DND-41 (cell line): ENCODE data around the gene IGF2BP2.
"Not testable (repeated sequence)": the region's sequence is repeated elsewhere in the genome, so short reads cannot be mapped to it uniquely, and the experiment has no call there.

ENCODE experiments used
- ATAC-seq: fragments of 200-7000 bp; cut with Tn5 transposase; 3 replicates; pipeline ENCODE4 v1.9.1; 2021; ENCODE audit warnings: low read depth; ENCODE audit not compliant: insufficient read depth
- DNase-seq: peaks from one replicate; pipeline ENCODE4 v3.0.0-alpha.2; 2020
- H2AFZ ChIP-seq: 2 replicates; pipeline ENCODE4 v1.6.0; 2012; ENCODE audit warnings: low read depth, low read length
- H3K27ac ChIP-seq: 2 replicates; pipeline ENCODE4 v1.5.1; 2012; ENCODE audit warnings: low read length, inconsistent platforms
- H3K27me3 ChIP-seq: fragments of 200-600 bp; sonication (generic); 2 replicates; pipeline ENCODE4 v1.6.0; 2012; ENCODE audit warnings: low read length, mild to moderate bottlenecking, inconsistent platforms; ENCODE audit not compliant: insufficient read depth, poor library complexity
- H3K36me3 ChIP-seq: 2 replicates; pipeline ENCODE4 v1.5.1; 2012; ENCODE audit warnings: low read length, inconsistent platforms; ENCODE audit not compliant: insufficient read depth
- H3K4me1 ChIP-seq: 2 replicates; pipeline ENCODE4 v1.5.1; 2012; ENCODE audit warnings: mild to moderate bottlenecking, low read length; ENCODE audit not compliant: insufficient read depth
- H3K4me2 ChIP-seq: 2 replicates; pipeline ENCODE4 v1.6.0; 2012; ENCODE audit warnings: mild to moderate bottlenecking, moderate library complexity, low read length, inconsistent platforms; ENCODE audit not compliant: insufficient read depth
- H3K4me3 ChIP-seq, 2 experiments: fragments of 200-600 bp in 1 of 2; shearing (Covaris generic) in 1 of 2; 2 replicates each; pipeline ENCODE4 v1.5.1; 2012 to 2016; ENCODE audit warnings: inconsistent platforms in 2 of 2, low read length in 2 of 2, mild to moderate bottlenecking in 2 of 2, low read depth in 1 of 2, moderate library complexity in 1 of 2
- H3K79me2 ChIP-seq: 2 replicates; pipeline ENCODE4 v1.6.0; 2012; ENCODE audit warnings: low read length, inconsistent platforms; ENCODE audit not compliant: insufficient read depth
- H3K9ac ChIP-seq: 2 replicates; pipeline ENCODE4 v1.6.0; 2012; ENCODE audit warnings: low read depth, mild to moderate bottlenecking, inconsistent platforms, low read length, moderate library complexity
- H3K9me3 ChIP-seq: 2 replicates; pipeline ENCODE4 v1.5.1; 2012; ENCODE audit warnings: low read length, moderate library complexity, mild to moderate bottlenecking, inconsistent platforms; ENCODE audit not compliant: insufficient read depth, severe bottlenecking
- H4K20me1 ChIP-seq: 2 replicates; pipeline ENCODE4 v1.6.0; 2012; ENCODE audit warnings: low read length; ENCODE audit not compliant: insufficient read depth
- CTCF ChIP-seq: IDR thresholded peaks from 2 replicates; pipeline ENCODE4 v1.5.1; 2012; ENCODE audit warnings: borderline replicate concordance, low read length, moderate library complexity, mild to moderate bottlenecking; ENCODE audit not compliant: poor library complexity, severe bottlenecking; ENCODE audit errors: extremely low read depth
- EZH2 ChIP-seq: IDR thresholded peaks from 3 replicates; pipeline ENCODE4 v1.6.1; 2012; ENCODE audit warnings: borderline replicate concordance, low read depth, mild to moderate bottlenecking, moderate library complexity, low read length, inconsistent platforms; ENCODE audit not compliant: severe bottlenecking

IGF2BP2 gene

GRCh38 chr3:185813691-185814215 lies 11.1 kb downstream of the IGF2BP2 start:
- Histone ChIP-seq H3K9ac (no peak overlapping the region), H3K27ac (no peak overlapping the region), H3K4me2 (no peak overlapping the region), H3K9me3 (no peaks in the 10 kb centered on the region), H2AFZ (no peak overlapping the region), H3K4me3 (no peak overlapping the region), H3K36me3 (no peaks in the 10 kb centered on the region), H3K79me2 (no peaks in the 10 kb centered on the region), H3K27me3 (peaks cover 34% of the 10 kb centered on the region), H3K4me1 (no peaks in the 10 kb centered on the region), H4K20me1 (no peaks in the 10 kb centered on the region)
- TF ChIP-seq EZH2, result no peak
- TF ChIP-seq CTCF, result no peak
- ATAC-seq, result no peak
- no peak for DNase-seq

GRCh38 chr3:185813205-185813604 lies 11.6 kb downstream of the IGF2BP2 start:
- ATAC-seq (no peak), DNase-seq (no peak)
- Histone ChIP-seq H3K4me1 (no peaks in the 10 kb centered on the region), H3K4me2 (no peak overlapping the region), H3K36me3 (no peaks in the 10 kb centered on the region), H3K9me3 (no peaks in the 10 kb centered on the region), H2AFZ (no peak overlapping the region), H4K20me1 (no peaks in the 10 kb centered on the region), H3K27me3 (peaks cover 29% of the 10 kb centered on the region), H3K4me3 (no peak overlapping the region), H3K79me2 (no peaks in the 10 kb centered on the region), H3K9ac (no peak overlapping the region), H3K27ac (no peak overlapping the region)
- TF ChIP-seq EZH2 (no peak), CTCF (no peak)

- ATAC-seq (no peak), DNase-seq (no peak)
- Histone ChIP-seq H3K27ac (no peak overlapping the region), H3K27me3 (peaks cover 9% of the 10 kb centered on the region), H3K4me3 (no peak overlapping the region), H3K4me1 (no peaks in the 10 kb centered on the region), H3K36me3 (no peaks in the 10 kb centered on the region), H2AFZ (no peak overlapping the region), H4K20me1 (no peaks in the 10 kb centered on the region), H3K9ac (no peak overlapping the region), H3K9me3 (no peaks in the 10 kb centered on the region), H3K4me2 (no peak overlapping the region), H3K79me2 (no peaks in the 10 kb centered on the region)
- TF ChIP-seq CTCF, result no peak
Observed at GRCh38 chr3:185807445-185808068, 17.3 kb downstream of the IGF2BP2 start.

GRCh38 chr3:185798831-185799110 lies 26.1 kb downstream of the IGF2BP2 start:
- not testable (repeated sequence) for H3K36me3 ChIP-seq, ATAC-seq, H4K20me1 ChIP-seq, H3K9me3 ChIP-seq, H3K27me3 ChIP-seq, H3K4me3 ChIP-seq, DNase-seq, H3K4me1 ChIP-seq, H3K4me2 ChIP-seq, H2AFZ ChIP-seq, H3K9ac ChIP-seq, H3K27ac ChIP-seq, H3K79me2 ChIP-seq
